Cardiac muscle cell (in vitro differentiated cells and primary cell): ENCODE results near the gene LARP1. TPM values are rescaled to one million over a fixed set of nuclear protein-coding genes. Genes with fewer than 3 reads are reported as not detected.

Experiments used
- DNase-seq, 2 donors: peaks; one replicate each; pipeline versions ENCODE4 v3.0.0 to v3.0.0-alpha.2; 2010 to 2017; ENCODE audit warnings: low read depth in 1 of 2, low spot score in 1 of 2
- H3K27ac ChIP-seq: fragments of 200-600 bp; sonication (generic); 2 replicates; pipeline ENCODE4 v1.5.1; 2016
- H3K27me3 ChIP-seq: fragments of 200-600 bp; sonication (generic); 2 replicates; pipeline ENCODE4 v1.6.0; 2016; ENCODE audit warnings: control low read depth
- H3K36me3 ChIP-seq: fragments of 200-600 bp; sonication (generic); 2 replicates; pipeline ENCODE4 v1.5.1; 2016; ENCODE audit warnings: control low read depth
- H3K4me1 ChIP-seq: fragments of 200-600 bp; sonication (generic); 2 replicates; pipeline ENCODE4 v1.8.1; 2017; ENCODE audit warnings: low read depth, mild to moderate bottlenecking, mixed run types
- H3K4me3 ChIP-seq: fragments of 200-600 bp; sonication (generic); 2 replicates; pipeline ENCODE4 v1.5.1; 2016; ENCODE audit warnings: mild to moderate bottlenecking
- H3K9me3 ChIP-seq: fragments of 200-600 bp; sonication (generic); 2 replicates; pipeline ENCODE4 v1.5.1; 2017; ENCODE audit warnings: low read depth, mild to moderate bottlenecking, control low read depth
- CTCF ChIP-seq: IDR thresholded peaks from 2 replicates; pipeline ENCODE4 v1.5.1; 2012; ENCODE audit warnings: low read depth, mild to moderate bottlenecking, low read length
- polyA plus RNA-seq: library from polyadenylated mRNA; unstranded; fragments of >200 nt; fragmentation: Nextera tagmentation; extraction: Ambion mirVana; gene quantifications from 2 replicates; pipeline ENCODE4 v1.2.1, GENCODE V29; 2016
- total RNA-seq: library from RNA; depleted of rRNA; stranded (reverse); fragments of >200 nt; gene quantifications from 2 replicates; pipeline ENCODE4 v1.2.3, GENCODE V29; 2016

The LARP1 gene
- total RNA-seq (70.6 and 97.8 TPM in 2 replicates), polyA plus RNA-seq (40.7 and 57.6 TPM in 2 replicates)

- Histone ChIP-seq H3K27me3 (no peaks in the 10 kb centered on the region), H3K4me1 (peaks cover 27% of the 10 kb centered on the region), H3K9me3 (no peaks in the 10 kb centered on the region), H3K36me3 (no peaks in the 10 kb centered on the region), H3K27ac (peak within 1 kb of the TSS; percentile 95), H3K4me3 (peak within 1 kb of the TSS; percentile 91)
- peak; percentile 27 to 61 for DNase-seq
- TF ChIP-seq CTCF: no peak
These were observed at the start of gene LARP1 for GRCh38 chr5:154755361-154756008. LARP1 (plus strand) TSS chr5:154755377; CDS start chr5:154755758, 381 bp downstream.

GRCh38 chr5:154706416-154706815 is 48.8 kb upstream of the LARP1 start:
- no peaks in the 10 kb centered on the region for H3K9me3 ChIP-seq
- H3K27me3 ChIP-seq: no peaks in the 10 kb centered on the region
- H3K4me1 ChIP-seq: no peaks in the 10 kb centered on the region
- no peak overlapping the region for H3K4me3 ChIP-seq
- no peak for DNase-seq
- no peak overlapping the region for H3K27ac ChIP-seq
- TF ChIP-seq CTCF: no peak
- H3K36me3 ChIP-seq: no peaks in the 10 kb centered on the region

GRCh38 chr5:154707641-154708040 is 47.5 kb upstream of the LARP1 start:
- H3K27ac ChIP-seq: no peak overlapping the region
- H3K27me3 ChIP-seq: no peaks in the 10 kb centered on the region
- no peaks in the 10 kb centered on the region for H3K9me3 ChIP-seq
- H3K4me1 ChIP-seq: no peaks in the 10 kb centered on the region
- H3K36me3 ChIP-seq: no peaks in the 10 kb centered on the region
- no peak overlapping the region for H3K4me3 ChIP-seq
- no peak for DNase-seq
- no peak for TF ChIP-seq CTCF

GRCh38 chr5:154708207-154708606 is 47.0 kb upstream of the LARP1 start:
- Histone ChIP-seq H3K4me3 (no peak overlapping the region), H3K27ac (no peak overlapping the region), H3K9me3 (no peaks in the 10 kb centered on the region), H3K27me3 (no peaks in the 10 kb centered on the region), H3K36me3 (no peaks in the 10 kb centered on the region), H3K4me1 (no peaks in the 10 kb centered on the region)
- TF ChIP-seq CTCF: no peak
- no peak for DNase-seq

- Histone ChIP-seq H3K36me3 (no peaks in the 10 kb centered on the region), H3K27ac (no peak overlapping the region), H3K4me3 (no peak overlapping the region), H3K9me3 (no peaks in the 10 kb centered on the region), H3K4me1 (no peaks in the 10 kb centered on the region), H3K27me3 (no peaks in the 10 kb centered on the region)
- no peak for DNase-seq
- TF ChIP-seq CTCF: no peak
These were observed 46.3 kb upstream of the LARP1 start for GRCh38 chr5:154708846-154709245.
